Activated CD8-positive, alpha-beta memory T cell treated with anti-CD3 and anti-CD28 coated beads, Interleukin-2, amount 50 U/mL, for 48 hours (primary cell): ENCODE results near the gene PDE6H.

Experiments
- DNase-seq: peaks from one replicate; pipeline ENCODE4 v3.0.0-alpha.2; 2020

Gene PDE6H

GRCh38 chr12:14972816-14973215 is at the start of gene PDE6H:
TSS of gene PDE6H (plus strand) at chr12:14973042. CDS start at chr12:14978013, 4,971 bp downstream.
- DNase-seq, result no peak

- no peak for DNase-seq
Observed at GRCh38 chr12:14923944-14924343, 48.9 kb upstream of the PDE6H start.

DNA sequence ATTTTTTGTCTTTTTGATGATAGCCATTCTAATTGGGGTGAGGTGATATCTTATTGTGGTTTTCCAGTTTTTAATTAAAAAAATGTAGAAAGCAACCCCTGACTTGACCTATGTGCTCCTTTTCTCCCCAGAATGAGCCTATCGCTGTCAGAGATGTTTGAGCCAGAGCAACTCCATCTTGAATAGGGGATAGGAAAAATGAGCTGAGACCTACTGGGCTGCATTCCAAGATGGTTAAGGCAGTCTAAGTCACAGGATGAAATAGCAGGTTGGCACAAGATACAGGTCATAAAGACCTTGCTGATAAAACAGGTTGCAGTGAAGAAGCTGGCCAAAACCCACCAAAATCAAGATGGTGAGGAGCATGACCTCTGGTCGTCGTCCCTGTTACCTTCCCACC is 48.3 kb upstream of the PDE6H start:
- DNase-seq, result no peak

DNA sequence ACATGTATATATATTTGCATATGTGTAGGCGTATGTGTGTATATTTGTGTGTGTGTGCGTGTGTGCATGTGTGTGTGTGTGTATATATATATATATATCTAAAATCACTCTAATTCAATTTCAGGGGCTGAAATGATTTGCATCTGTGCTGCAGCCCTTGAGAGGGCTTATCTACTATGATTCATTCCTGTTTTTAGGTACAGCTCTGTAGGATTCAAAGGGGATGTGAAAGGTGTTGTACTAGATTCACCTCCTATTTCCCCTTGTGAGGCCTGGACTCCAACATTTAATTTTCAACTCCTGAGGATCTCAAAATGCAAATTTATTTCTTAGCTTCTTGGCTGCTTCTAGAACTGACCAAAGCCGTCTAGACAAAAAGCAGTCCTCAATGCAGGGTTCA is 45.6 kb upstream of the PDE6H start:
- no peak for DNase-seq

DNA sequence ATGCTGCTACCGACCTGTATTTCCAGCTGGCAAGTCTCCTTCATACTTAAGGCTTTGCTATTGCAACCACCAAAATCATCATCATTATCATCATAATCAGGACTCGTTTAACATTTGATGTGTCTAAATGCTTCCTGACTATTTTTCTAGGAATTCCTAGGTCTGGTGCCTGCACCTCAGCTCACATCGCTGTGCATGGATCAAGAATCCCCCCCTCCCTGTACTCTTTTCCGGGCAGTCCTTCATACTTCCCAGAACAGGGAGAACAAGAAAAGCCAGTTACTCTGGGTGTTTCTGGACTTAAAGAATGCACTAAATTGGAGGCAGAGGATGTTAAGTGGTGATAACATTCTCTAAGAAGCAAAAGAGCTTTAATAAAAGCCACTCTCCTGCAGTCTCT is 43.9 kb upstream of the PDE6H start:
- no peak for DNase-seq

DNA sequence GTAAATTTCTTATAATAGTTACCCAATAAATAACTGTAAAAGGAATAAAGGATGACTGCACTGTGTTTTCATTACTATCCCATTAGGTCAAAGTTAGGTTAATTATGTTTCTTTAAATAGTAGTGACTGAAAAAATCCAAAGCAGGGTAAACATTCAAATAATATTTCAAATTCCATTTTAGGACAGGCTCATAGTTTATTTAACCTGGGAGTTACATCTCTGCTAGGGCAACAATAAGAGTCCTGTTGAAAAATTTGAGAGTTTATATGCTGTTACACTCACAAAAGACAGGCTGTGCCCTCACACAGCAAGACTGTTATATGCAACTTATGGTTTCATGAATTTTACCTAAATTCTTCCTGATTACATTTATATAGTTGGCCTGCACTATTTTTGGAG is 42.5 kb upstream of the PDE6H start:
- DNase-seq, result no peak

- no peak for DNase-seq
Observed at GRCh38 chr12:14931359-14931758, 41.5 kb upstream of the PDE6H start.

DNA sequence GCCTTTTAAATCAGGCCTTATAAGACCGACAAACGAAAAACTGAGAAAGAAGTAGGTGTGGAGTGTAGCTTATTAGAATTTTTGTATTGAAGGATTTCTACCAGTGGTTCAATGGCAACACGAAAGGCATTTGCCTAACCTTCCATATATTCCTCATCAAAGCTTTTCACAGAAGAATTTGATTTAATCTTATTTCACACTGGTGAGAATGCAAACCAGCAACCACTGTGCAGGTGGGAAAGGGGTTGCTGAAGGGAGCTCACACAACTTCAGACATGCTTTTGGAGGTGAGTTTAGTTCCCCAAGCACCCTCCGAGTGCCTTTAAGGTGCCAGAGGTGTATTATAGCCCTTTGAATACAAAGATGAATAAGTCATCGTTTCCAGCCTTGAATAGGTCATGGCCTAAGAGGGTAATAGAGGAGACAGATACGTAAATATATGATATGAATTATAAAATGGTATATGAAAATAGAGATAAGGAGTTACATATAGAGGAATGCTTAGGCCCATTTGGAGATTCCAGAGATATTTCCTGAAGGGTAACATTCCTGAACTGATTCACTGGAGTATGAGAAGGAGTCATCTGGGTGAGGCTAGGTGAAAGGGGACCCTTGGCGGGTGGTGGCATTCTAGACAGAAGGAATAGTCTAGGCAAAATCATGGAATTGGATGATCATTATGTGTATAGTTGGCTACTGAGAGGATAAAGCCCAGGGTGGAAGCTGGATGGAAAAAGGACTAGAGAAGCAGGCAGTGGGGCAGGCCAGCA is 40.9 kb upstream of the PDE6H start:
- no peak for DNase-seq

GRCh38 chr12:14934511-14934910 is 38.3 kb upstream of the PDE6H start:
- DNase-seq, result no peak

DNA sequence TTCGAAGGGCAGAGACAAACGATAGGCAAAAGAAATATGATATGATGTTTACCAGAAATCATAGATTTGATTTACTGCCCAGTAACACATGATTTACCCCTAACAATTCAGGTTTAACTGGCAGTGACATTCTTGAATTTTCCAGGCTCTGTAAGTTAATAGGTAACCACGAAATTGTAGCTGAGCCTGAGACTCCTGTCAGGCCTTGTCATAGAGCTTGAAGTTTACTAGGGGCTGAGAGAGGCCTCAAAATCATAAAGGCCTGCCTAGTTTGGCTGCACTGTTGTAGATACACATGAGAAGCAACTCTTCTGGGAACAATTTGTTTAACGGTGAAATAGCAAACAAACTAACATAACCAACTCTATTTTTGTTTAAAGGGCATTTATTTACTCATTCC is 37.8 kb upstream of the PDE6H start:
- no peak for DNase-seq

GRCh38 chr12:14936224-14936861 is 36.5 kb upstream of the PDE6H start:
- DNase-seq, result no peak

DNA sequence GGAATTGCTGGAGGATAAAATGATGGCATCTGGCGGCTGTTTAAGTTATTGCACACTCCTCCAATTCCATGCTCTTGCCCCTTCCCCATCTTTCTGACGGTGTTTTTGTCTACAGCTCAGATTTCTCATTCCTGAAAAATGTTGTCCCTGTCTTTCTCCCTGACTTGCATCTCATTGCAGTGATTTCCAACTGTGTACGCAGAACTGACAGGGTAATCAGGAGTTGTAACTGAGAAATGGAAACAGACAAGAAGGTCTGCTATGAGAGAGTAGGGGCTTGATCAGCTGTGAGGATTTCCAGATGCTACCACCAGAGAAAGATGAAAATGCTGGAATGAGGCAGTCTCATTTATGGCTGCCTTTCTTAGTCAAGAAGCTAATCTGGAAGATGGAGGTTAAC is 35.8 kb upstream of the PDE6H start:
- no peak for DNase-seq

GRCh38 chr12:14937689-14938088 is 35.2 kb upstream of the PDE6H start:
- DNase-seq, result no peak

DNA sequence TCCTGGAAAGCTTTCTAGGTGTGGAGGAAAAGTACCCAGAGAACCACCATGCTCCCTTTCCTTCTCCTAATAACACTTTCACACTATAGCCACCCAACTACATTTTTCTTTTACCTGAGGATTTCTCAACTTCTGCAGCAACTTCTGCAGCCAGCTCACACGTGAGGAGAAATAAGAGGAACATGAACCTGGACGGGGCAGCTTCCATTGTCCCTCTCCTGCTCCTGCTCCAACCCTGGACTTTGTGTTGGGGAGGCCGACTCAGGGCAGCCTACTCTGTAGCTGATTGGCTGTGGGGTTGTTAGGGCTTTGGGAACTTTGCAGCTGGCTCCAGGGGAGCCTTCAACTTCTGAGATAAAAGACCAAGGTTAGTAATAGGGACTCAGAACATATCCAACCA is 34.5 kb upstream of the PDE6H start, which contains the start of gene ERP27:
Gene ERP27 (minus strand): TSS at position 237 of the 400 bp plus-strand sequence. CDS start 29 bp downstream, at position 208.
- DNase-seq, result no peak

DNA sequence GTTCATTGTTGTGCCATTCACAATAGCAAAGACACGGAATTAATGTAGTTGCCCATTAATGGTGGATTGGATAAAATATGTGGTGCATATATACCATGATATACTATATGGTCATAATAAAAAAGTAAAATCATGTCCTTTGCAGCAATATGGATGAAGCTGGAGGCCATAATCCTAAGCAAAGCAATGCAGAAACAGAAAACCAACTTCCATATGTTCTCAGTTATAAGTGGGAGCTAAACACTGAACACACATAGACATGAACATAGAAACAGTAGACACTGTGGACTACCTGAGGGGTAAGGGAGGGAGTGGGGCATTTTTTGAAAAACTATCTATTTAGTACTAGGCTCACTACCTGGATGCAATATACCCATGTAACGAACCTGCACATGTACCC is 31.5 kb upstream of the PDE6H start:
- no peak for DNase-seq

DNA sequence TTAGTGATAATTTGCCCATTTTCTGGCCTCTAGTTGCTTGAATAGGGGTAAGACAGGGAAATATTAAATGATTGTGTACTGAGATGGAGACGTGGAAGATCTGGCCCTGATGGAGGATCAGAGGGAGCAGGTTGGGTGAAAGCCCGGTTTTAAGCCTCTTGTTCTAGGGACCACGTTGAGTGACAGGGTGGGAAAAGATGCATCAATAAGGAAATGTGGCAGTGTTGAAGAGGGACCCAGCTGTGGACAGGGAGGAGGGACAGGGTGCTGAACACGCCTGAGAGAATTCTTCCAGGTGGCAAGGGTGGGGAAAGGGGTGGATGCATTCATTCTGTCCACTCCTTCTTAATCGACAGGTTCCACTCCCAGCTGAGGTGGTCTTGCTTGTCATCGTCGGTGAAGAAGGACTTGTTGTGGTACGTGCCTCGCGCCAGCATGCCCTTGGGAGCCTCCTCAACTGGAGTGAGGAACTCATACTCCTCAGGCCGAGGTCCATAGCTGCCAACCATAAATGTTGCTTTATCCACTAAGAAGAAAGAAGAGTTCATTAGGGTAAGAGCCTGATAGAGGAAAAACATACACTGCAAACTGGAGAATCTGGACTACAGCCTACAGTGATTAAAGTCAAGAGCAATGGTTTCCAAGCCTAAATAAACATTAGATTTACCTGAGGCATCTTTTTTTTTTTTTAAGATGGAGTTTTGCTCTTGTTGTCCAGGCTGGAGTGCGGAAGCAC is 30.5 kb upstream of the PDE6H start:
- DNase-seq, result no peak

GRCh38 chr12:14946162-14946561 is 26.7 kb upstream of the PDE6H start:
- no peak for DNase-seq

DNA sequence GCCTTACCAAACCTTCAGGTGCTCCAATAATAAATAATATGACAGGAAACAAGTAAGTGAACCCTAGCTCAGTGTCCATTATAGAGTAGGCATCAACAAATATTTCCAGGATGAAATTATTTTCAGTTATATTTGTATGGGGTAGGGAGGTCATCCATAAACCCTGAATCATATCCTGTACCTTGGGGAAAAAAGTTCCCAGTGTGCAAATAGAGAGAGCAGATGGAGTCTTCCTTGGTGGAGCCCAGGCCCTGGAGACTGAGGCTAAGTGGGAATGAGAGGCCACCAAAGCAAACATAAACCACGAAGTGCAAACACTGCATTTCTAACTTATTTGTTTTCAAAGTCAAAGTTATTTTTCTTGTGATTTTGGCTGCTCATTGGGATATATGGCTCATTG is 26.0 kb upstream of the PDE6H start:
- DNase-seq, result no peak

DNA sequence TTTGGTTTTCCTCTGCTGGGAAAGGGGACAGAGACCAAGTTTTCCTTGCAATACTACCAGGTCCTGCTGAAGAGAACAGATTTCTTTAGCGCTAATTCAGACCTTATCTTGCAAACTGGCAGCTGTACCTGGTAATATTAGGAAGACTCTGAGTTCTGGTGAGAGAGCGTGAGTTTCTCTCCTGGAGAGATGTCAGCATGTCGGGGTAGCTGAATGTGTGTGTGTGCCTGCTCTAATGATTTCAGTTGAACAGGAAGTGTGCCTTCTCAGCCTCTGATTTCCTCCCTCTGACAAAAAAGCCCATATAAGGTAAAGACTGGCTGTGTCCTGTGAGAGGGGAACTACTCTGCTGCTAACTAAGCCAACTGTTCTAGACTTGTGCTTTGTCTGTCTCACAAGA is 24.2 kb upstream of the PDE6H start:
- no peak for DNase-seq

DNA sequence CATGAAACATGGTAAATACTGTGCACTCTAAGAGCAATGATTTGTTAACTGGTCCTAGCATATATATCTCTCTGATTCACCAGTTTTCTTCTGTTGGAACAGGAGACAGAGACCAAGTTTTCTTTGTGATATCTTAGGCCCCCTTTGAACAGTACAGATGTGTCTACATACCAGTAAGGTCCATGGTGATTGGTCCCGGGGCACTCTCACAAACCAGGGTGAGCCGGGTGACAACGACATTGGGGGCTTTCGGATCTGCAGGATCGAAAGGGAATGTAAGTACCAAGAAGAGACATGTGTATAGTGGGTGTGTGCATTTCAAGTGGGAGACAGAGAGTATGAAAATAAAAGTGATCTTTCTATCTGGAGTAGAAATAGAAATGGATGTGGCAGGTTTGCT is 23.2 kb upstream of the PDE6H start:
- no peak for DNase-seq

- no peak for DNase-seq
Observed at GRCh38 chr12:14950421-14950820, 22.4 kb upstream of the PDE6H start.

GRCh38 chr12:14950982-14951746 is 21.7 kb upstream of the PDE6H start:
- DNase-seq, result no peak

DNA sequence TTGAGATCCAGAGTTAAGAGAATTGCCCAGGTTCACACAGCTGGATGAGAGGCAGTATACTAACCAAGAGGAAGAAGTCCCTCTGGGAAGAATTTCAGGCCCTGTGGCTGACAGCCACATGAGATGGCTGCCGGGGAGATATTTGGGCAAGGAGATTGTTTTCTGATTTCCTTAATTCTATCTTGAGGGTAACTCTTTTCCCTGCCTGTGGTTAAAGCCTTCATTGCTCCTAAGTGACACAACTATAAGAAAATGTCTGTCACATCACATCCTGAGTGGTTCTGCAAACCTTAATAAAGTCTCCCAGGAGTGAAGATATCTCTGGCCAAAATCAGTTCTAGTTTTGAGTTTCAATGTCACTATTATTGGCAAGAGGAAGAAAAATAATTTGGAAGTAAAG is 21.0 kb upstream of the PDE6H start:
- no peak for DNase-seq
